GM21381 (cell line): ENCODE results near the gene PXN.
"Not testable (repeated sequence)": the region's sequence is repeated elsewhere in the genome, so short reads cannot be mapped to it uniquely, and the experiment has no call there.

Source experiments
- ATAC-seq: cut with Tn5 transposase; IDR thresholded peaks from one replicate; pipeline ENCODE4 v1.9.1; 2021; ENCODE audit warnings: mild to moderate bottlenecking, moderate library complexity; ENCODE audit not compliant: unreplicated experiment

The PXN gene

GRCh38 chr12:120211904-120212283 lies 53.6 kb downstream of the PXN start:
- ATAC-seq: no peak

- no peak for ATAC-seq
Measured at GRCh38 chr12:120211243-120211903, 54.2 kb downstream of the PXN start.

- no peak for ATAC-seq
Measured at GRCh38 chr12:120209851-120210250, 55.7 kb downstream of the PXN start.

GRCh38 chr12:120207227-120207626 lies 58.3 kb downstream of the PXN start:
- no peak for ATAC-seq

- ATAC-seq: not testable (repeated sequence)
Measured at GRCh38 chr12:120206781-120207180, 58.7 kb downstream of the PXN start.

GRCh38 chr12:120206228-120206627 lies 59.3 kb downstream of the PXN start:
- ATAC-seq: no peak

GRCh38 chr12:120204171-120204570 lies 61.4 kb downstream of the PXN start:
- no peak for ATAC-seq

- no peak for ATAC-seq
Measured at GRCh38 chr12:120200364-120200800, 65.1 kb downstream of the PXN start.

GRCh38 chr12:120199595-120200306 lies 65.8 kb downstream of the PXN start:
- no peak for ATAC-seq

- ATAC-seq: no peak
Measured at GRCh38 chr12:120199025-120199424, 66.5 kb downstream of the PXN start.

GRCh38 chr12:120197542-120197887 lies 68.0 kb downstream of the PXN start:
- ATAC-seq: no peak

GRCh38 chr12:120196817-120197541 lies 68.6 kb downstream of the PXN start:
- ATAC-seq: not testable (repeated sequence)

- no peak for ATAC-seq
Measured at GRCh38 chr12:120196363-120196762, 69.2 kb downstream of the PXN start.

GRCh38 chr12:120194534-120195395 lies 70.8 kb downstream of the PXN start, which contains the start of gene GCN1:
TSS of gene GCN1 (minus strand) at chr12:120194715. CDS start at chr12:120194697, 18 bp downstream.
- peak; percentile 77 for ATAC-seq

GRCh38 chr12:120194226-120194533 lies 71.3 kb downstream of the PXN start:
- no peak for ATAC-seq

- ATAC-seq: not testable (repeated sequence)
Measured at GRCh38 chr12:120193286-120193685, 72.2 kb downstream of the PXN start.

- ATAC-seq: no peak
Measured at GRCh38 chr12:120190985-120191480, 74.5 kb downstream of the PXN start.

- no peak for ATAC-seq
Measured at GRCh38 chr12:120190386-120190785, 75.1 kb downstream of the PXN start.

- no peak for ATAC-seq
Measured at GRCh38 chr12:120186654-120187053, 78.9 kb downstream of the PXN start.

GRCh38 chr12:120183211-120183631 lies 82.3 kb downstream of the PXN start:
- no peak for ATAC-seq
